Gastrocnemius medialis (tissue), 4 donors: ENCODE measurements around the gene ATRNL1. TPM values are rescaled to one million over a fixed set of nuclear protein-coding genes. Genes with fewer than 3 reads are reported as not detected.

Experiments used
- ATAC-seq, 2 donors: fragments of 150-250 bp; one replicate each; pipeline ENCODE4 v1.9.1; 2016
- DNase-seq, 2 donors: peaks; one replicate each; pipeline ENCODE4 v3.0.0-alpha.2; 2019
- H3K27ac ChIP-seq, 4 donors: fragments of 200-600 bp; sonication (generic); 1 replicate in 1 of 4; 2 replicates in 3 of 4; pipeline ENCODE4 v1.5.1; 2016 to 2018; ENCODE audit warnings: mild to moderate bottlenecking in 2 of 4, moderate library complexity in 1 of 4
- H3K27me3 ChIP-seq, 3 donors: fragments of 200-600 bp; sonication (generic) in 2 of 3; 1 replicate in 1 of 3; 2 replicates in 2 of 3; pipeline versions ENCODE4 v1.5.1 to v1.6.0; 2016 to 2019; ENCODE audit warnings: mild to moderate bottlenecking in 1 of 3, moderate library complexity in 1 of 3
- H3K36me3 ChIP-seq, 2 donors: fragments of 200-600 bp; sonication (generic) in 1 of 2; one replicate each; pipeline ENCODE4 v1.5.1; 2017 to 2018
- H3K4me1 ChIP-seq, 2 donors: fragments of 200-600 bp; sonication (generic) in 1 of 2; one replicate each; pipeline ENCODE4 v1.5.1; 2016 to 2017; ENCODE audit warnings: mild to moderate bottlenecking in 2 of 2
- H3K4me3 ChIP-seq, 4 donors: fragments of 200-600 bp; sonication (generic) in 3 of 4; 1 replicate in 1 of 4; 2 replicates in 3 of 4; pipeline ENCODE4 v1.5.1; 2016 to 2019; ENCODE audit warnings: mild to moderate bottlenecking in 2 of 4
- H3K9me3 ChIP-seq, 3 donors: fragments of 200-600 bp; sonication (generic) in 2 of 3; 1 replicate in 1 of 3; 2 replicates in 2 of 3; pipeline ENCODE4 v1.5.1; 2016 to 2019
- POLR2A ChIP-seq, 2 donors: fragments of 450-650 bp; IDR thresholded peaks; one replicate each; pipeline ENCODE4 v1.6.1; 2017; ENCODE audit warnings: antibody characterized with exemption in 2 of 2, mild to moderate bottlenecking in 2 of 2, moderate library complexity in 2 of 2
- in situ Hi-C, 4 donors: fragments of 200-750 bp; cut with MboI; loops; one replicate each; pipeline versions ENCODE4 v1.15.0 to v1.8.0; 2017; ENCODE audit warnings: low sequenced_read_pairs in 4 of 4
- intact Hi-C: fragments of 100-400 bp; cut with DNase I; formaldehyde crosslinking; loops from one replicate; pipeline ENCODE4 v1.15.1; 2023; ENCODE audit warnings: low total_unique reads
- total RNA-seq, 4 donors: library from RNA; depleted of rRNA; stranded (reverse); fragments of >200 nt; gene quantifications; one replicate each; pipeline versions ENCODE4 v1.1.0 to v1.2.3, GENCODE V29; 2016
- TF ChIP-seq, protein P1 (sequence below), 5 experiments: fragments of 450-650 bp in 3 of 5; fragments of 200-600 bp in 2 of 5; sonication (generic) in 2 of 5; IDR thresholded peaks in 4 of 5; conservative IDR thresholded peaks in 1 of 5; 1 replicate in 4 of 5; 2 replicates in 1 of 5; pipeline ENCODE4 v1.5.1; 2016 to 2019; ENCODE audit warnings: antibody characterized with exemption in 5 of 5, mild to moderate bottlenecking in 3 of 5, moderate library complexity in 3 of 5

ATRNL1 gene
- total RNA-seq, 4 donors from 2014 or later = 1.6 to 10.8 (median 3.8) TPM

- Histone ChIP-seq H3K4me3 (no peak overlapping the region), H3K27ac (no peak overlapping the region), H3K36me3 (no peaks in the 10 kb centered on the region), H3K4me1 (no peaks in the 10 kb centered on the region), H3K27me3 (no peaks in the 10 kb centered on the region), H3K9me3 (no peaks in the 10 kb centered on the region)
- TF ChIP-seq, protein P1, sequence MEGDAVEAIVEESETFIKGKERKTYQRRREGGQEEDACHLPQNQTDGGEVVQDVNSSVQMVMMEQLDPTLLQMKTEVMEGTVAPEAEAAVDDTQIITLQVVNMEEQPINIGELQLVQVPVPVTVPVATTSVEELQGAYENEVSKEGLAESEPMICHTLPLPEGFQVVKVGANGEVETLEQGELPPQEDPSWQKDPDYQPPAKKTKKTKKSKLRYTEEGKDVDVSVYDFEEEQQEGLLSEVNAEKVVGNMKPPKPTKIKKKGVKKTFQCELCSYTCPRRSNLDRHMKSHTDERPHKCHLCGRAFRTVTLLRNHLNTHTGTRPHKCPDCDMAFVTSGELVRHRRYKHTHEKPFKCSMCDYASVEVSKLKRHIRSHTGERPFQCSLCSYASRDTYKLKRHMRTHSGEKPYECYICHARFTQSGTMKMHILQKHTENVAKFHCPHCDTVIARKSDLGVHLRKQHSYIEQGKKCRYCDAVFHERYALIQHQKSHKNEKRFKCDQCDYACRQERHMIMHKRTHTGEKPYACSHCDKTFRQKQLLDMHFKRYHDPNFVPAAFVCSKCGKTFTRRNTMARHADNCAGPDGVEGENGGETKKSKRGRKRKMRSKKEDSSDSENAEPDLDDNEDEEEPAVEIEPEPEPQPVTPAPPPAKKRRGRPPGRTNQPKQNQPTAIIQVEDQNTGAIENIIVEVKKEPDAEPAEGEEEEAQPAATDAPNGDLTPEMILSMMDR (IDR thresholded peaks at IDR 0.05 in 4 of 5, conservative IDR thresholded peaks at IDR 0.05 in 1 of 5) = no peak
- no peak for DNase-seq
- no peak for ATAC-seq
- intact Hi-C loops = no loop called here
- in situ Hi-C loops = no loop called here
Measured at GRCh38 chr10:115963848-115964247, 870.7 kb downstream of the ATRNL1 start.

DNA sequence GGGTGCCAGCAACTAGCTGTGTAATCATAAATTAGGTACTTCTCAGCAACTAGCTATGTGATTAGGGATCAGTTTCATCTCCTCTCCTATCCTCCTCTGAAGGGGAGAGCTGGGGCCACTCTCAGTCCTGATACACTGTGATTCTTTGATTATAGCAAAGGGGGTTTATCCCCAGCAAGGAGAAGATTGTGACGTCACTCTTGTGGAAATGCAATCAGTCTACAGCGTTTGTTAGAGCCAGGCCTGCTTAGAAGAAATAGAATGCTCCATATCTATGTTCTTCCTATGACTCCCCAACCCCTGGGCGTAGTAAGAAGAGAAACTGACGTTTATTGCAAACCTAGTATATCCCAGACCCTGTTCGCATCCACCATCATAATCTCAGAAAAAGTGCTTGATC, 871.7 kb downstream of the ATRNL1 start:
- no peaks in the 10 kb centered on the region for H3K27me3 ChIP-seq
- no peaks in the 10 kb centered on the region for H3K4me1 ChIP-seq
- H3K4me3 ChIP-seq = no peak overlapping the region
- no peaks in the 10 kb centered on the region for H3K9me3 ChIP-seq
- in situ Hi-C loops (no loop called here), intact Hi-C loops (no loop called here)
- DNase-seq = no peak
- TF ChIP-seq POLR2A (IDR thresholded peaks at IDR 0.05) = no peak
- TF ChIP-seq, protein P1 (IDR thresholded peaks at IDR 0.05 in 4 of 5, conservative IDR thresholded peaks at IDR 0.05 in 1 of 5) = no peak
- H3K36me3 ChIP-seq = no peaks in the 10 kb centered on the region
- no peak overlapping the region for H3K27ac ChIP-seq
- ATAC-seq = no peak

- Histone ChIP-seq H3K36me3 (no peaks in the 10 kb centered on the region), H3K4me1 (no peaks in the 10 kb centered on the region), H3K9me3 (no peaks in the 10 kb centered on the region), H3K4me3 (no peak overlapping the region), H3K27ac (no peak overlapping the region), H3K27me3 (no peaks in the 10 kb centered on the region)
- TF ChIP-seq POLR2A (IDR thresholded peaks at IDR 0.05) = no peak
- TF ChIP-seq, protein P1 (IDR thresholded peaks at IDR 0.05 in 4 of 5, conservative IDR thresholded peaks at IDR 0.05 in 1 of 5) = no peak
- ATAC-seq (no peak), DNase-seq (no peak)
- intact Hi-C loops (no loop called here), in situ Hi-C loops (no loop called here)
Measured at GRCh38 chr10:115965376-115965775, 872.2 kb downstream of the ATRNL1 start.

- H3K27me3 ChIP-seq = no peaks in the 10 kb centered on the region
- no peaks in the 10 kb centered on the region for H3K4me1 ChIP-seq
- TF ChIP-seq, protein P1 (IDR thresholded peaks at IDR 0.05 in 4 of 5, conservative IDR thresholded peaks at IDR 0.05 in 1 of 5) = no peak
- TF ChIP-seq POLR2A (IDR thresholded peaks at IDR 0.05) = no peak
- no peak for ATAC-seq
- in situ Hi-C loops = no loop called here
- no peak for DNase-seq
- intact Hi-C loops = no loop called here
- H3K36me3 ChIP-seq = no peaks in the 10 kb centered on the region
- no peak overlapping the region for H3K4me3 ChIP-seq
- no peaks in the 10 kb centered on the region for H3K9me3 ChIP-seq
- H3K27ac ChIP-seq = no peak overlapping the region
Measured at GRCh38 chr10:115968236-115968635, 875.1 kb downstream of the ATRNL1 start.

GRCh38 chr10:115969591-115969990, 876.4 kb downstream of the ATRNL1 start:
- in situ Hi-C loops = no loop called here
- ATAC-seq (no peak), DNase-seq (no peak)
- Histone ChIP-seq H3K4me3 (no peak overlapping the region), H3K36me3 (no peaks in the 10 kb centered on the region), H3K27ac (no peak overlapping the region), H3K27me3 (no peaks in the 10 kb centered on the region), H3K9me3 (no peaks in the 10 kb centered on the region), H3K4me1 (no peaks in the 10 kb centered on the region)
- intact Hi-C loops = no loop called here
- TF ChIP-seq, protein P1 (IDR thresholded peaks at IDR 0.05 in 4 of 5, conservative IDR thresholded peaks at IDR 0.05 in 1 of 5) = no peak
- no peak for TF ChIP-seq POLR2A (IDR thresholded peaks at IDR 0.05)
